Measurements from ENCODE around the gene ALG8. TPM values are rescaled to one million over a fixed set of nuclear protein-coding genes. Genes with fewer than 3 reads are reported as not detected.

Gene ALG8
- total and polyA plus RNA-seq, 2 of the 8 experiments (the other 6 are each of a cell fraction or from before 2014, with no cell fraction given), result 66.7 to 84.3 TPM

DNA sequence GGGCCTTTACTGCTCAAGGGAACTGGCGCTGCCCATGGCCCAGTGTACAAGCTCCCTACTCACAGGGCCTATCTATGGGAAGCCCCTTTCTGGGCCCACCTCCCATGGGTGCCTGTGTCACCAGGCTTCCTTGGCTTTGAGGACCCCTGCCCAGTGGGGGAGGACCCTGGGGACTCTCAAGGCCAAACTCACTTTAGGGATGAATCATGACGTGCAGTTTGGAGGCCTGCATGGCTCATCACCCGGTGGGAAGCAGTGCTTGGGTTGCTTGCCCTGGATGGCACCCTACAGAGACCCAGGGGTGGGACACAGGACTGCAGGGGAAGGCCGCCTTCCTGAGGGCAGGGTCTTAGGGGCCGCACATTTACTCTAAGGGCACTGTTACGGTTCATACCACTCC lies 32.5 kb upstream of the ALG8 start:
- DNase-seq (ENCODE audit: low read depth in 1 of 2, low spot score in 2 of 2) (no peak), FAIRE-seq (no peak)
- WGBS, 2 experiments (ENCODE audit: extremely low coverage in 1 of 2, insufficient coverage in 1 of 2, insufficient read length in 1 of 2, insufficient replicate concordance in 2 of 2, low coverage in 1 of 2, low lambda C conversion rate in 2 of 2, missing lambda C conversion rate in 1 of 2), result 97% methylated on average over 4 of the region's 6 CpGs; no CpG with 5 or more reads in 1 of the 2 experiments
- Histone ChIP-seq H3K36me3 (ENCODE audit: control insufficient read depth in 2 of 4, insufficient read depth in 4 of 4, low read length in 3 of 4) (no peaks in the 10 kb centered on the region), H2BK120ac (replicated peaks; ENCODE audit: low read depth, low read length) (no peak overlapping the region), H3K4me1 (replicated peaks in 1 of 4; ENCODE audit: control insufficient read depth in 3 of 4, insufficient read depth in 4 of 4, low read length in 3 of 4) (no peaks in the 10 kb centered on the region), H3K23ac (ENCODE audit: insufficient read length) (no peak overlapping the region), H4K20me1 (replicated peaks in 1 of 2; ENCODE audit: control insufficient read depth in 1 of 2, insufficient read depth in 2 of 2, low read length in 2 of 2) (no peaks in the 10 kb centered on the region), H2BK15ac (ENCODE audit: low read length) (no peak overlapping the region), H4K91ac (replicated peaks; ENCODE audit: insufficient read length, low read length) (no peak overlapping the region), H2BK20ac (ENCODE audit: low read length) (no peak overlapping the region), H2AK5ac (ENCODE audit: low read depth, low read length) (no peak overlapping the region), H3K79me2 (ENCODE audit: control insufficient read depth in 1 of 2, insufficient read depth in 2 of 2, low read length in 2 of 2) (no peaks in the 10 kb centered on the region), H3K9ac (replicated peaks in 1 of 4; ENCODE audit: extremely low read depth in 1 of 4, low read depth in 3 of 4, low read length in 3 of 4) (no peak overlapping the region), H2BK5ac (ENCODE audit: low read depth, low read length) (no peak overlapping the region), H2BK12ac (ENCODE audit: low read depth, low read length) (no peak overlapping the region), H4K5ac (ENCODE audit: insufficient read length, low read depth, low read length) (no peak overlapping the region), H3K4me2 (ENCODE audit: insufficient read depth in 1 of 2, low read depth in 2 of 2, low read length in 2 of 2) (no peak overlapping the region), H3K9me3 (ENCODE audit: insufficient read depth in 2 of 2, low read depth in 1 of 2, low read length in 1 of 2) (no peaks in the 10 kb centered on the region), H3K4ac (replicated peaks; ENCODE audit: insufficient read length, low read depth, low read length) (no peak overlapping the region), H2AFZ (ENCODE audit: low read length) (no peak overlapping the region), H3K79me1 (ENCODE audit: low read depth, low read length) (no peaks in the 10 kb centered on the region), H3K4me3 (ENCODE audit: extremely low read depth in 1 of 4, insufficient read depth in 2 of 4, low read depth in 3 of 4, low read length in 4 of 4) (no peak overlapping the region), H3K18ac (ENCODE audit: extremely low read depth, low read length) (no peak overlapping the region), H3K23me2 (ENCODE audit: low read depth, low read length) (no peaks in the 10 kb centered on the region), H3K27me3 (replicated peaks in 1 of 4; ENCODE audit: control insufficient read depth in 3 of 4, extremely low read depth in 1 of 4, insufficient read depth in 3 of 4, low read length in 3 of 4) (no peaks in the 10 kb centered on the region), H3K56ac (replicated peaks; ENCODE audit: insufficient read length, low read depth, low read length) (no peak overlapping the region), H3K27ac (ENCODE audit: low read depth, low read length) (no peak overlapping the region), H4K8ac (ENCODE audit: extremely low read depth, insufficient read depth, low read length) (no peak overlapping the region), H3K14ac (ENCODE audit: insufficient read length) (no peak overlapping the region)
- CTCF ChIA-PET (ENCODE audit: partially characterized antibody), result interaction anchor here (0.9 to 1.4 kb wide), 3 partner anchors 10 to 21 kb away, joined by 3 to 4 read pairs (median 3); no protein-coding TSS in a partner anchor
- POLR2A ChIA-PET (ENCODE audit: partially characterized antibody), result interaction anchor here (1.1 kb wide), 1 partner anchor 10 kb away, joined by 3 read pairs; no protein-coding TSS in a partner anchor
- TF ChIP-seq ZNF274 (IDR thresholded peaks at IDR 0.05; ENCODE audit: borderline replicate concordance, extremely low read depth, low read length) (no peak), SIN3A (conservative IDR thresholded peaks at IDR 0.05 in 1 of 2, IDR thresholded peaks at IDR 0.05 in 1 of 2; ENCODE audit: low read depth in 1 of 2, low read length in 2 of 2) (no peak), KDM1A (IDR thresholded peaks at IDR 0.05; ENCODE audit: borderline replicate concordance, low read length) (no peak), SRF (IDR thresholded peaks at IDR 0.05; ENCODE audit: low read depth, low read length) (no peak), CHD2 (IDR thresholded peaks at IDR 0.05; ENCODE audit: low read length) (no peak), TAF7 (optimal IDR thresholded peaks at IDR 0.05; ENCODE audit: borderline replicate concordance, low read depth, low read length) (no peak), CBX8 (IDR thresholded peaks at IDR 0.05; ENCODE audit: borderline replicate concordance, low read depth, low read length) (no peak)
